GM10266 (cell line): ENCODE results near the gene FRRS1.

Experiments used
- DNase-seq: peaks from one replicate; pipeline ENCODE4 v3.0.0; 2012; ENCODE audit errors: extremely low spot score
- CTCF ChIP-seq: IDR thresholded peaks from 2 replicates; pipeline ENCODE4 v1.5.1; 2012; ENCODE audit warnings: mild to moderate bottlenecking, low read depth; ENCODE audit not compliant: control insufficient read depth, insufficient read depth; ENCODE audit errors: missing control alignments

The FRRS1 gene

GRCh38 chr1:99735852-99736251 lies 30.6 kb downstream of the FRRS1 start:
- DNase-seq, result no peak
- TF ChIP-seq CTCF, result no peak

- TF ChIP-seq CTCF, result no peak
- DNase-seq, result no peak
These were observed 35.1 kb downstream of the FRRS1 start for GRCh38 chr1:99731384-99731783.

- peak; percentile 6 for TF ChIP-seq CTCF
- DNase-seq, result no peak
These were observed 37.8 kb downstream of the FRRS1 start for GRCh38 chr1:99728494-99729235.

- no peak for TF ChIP-seq CTCF
- DNase-seq, result no peak
These were observed 38.8 kb downstream of the FRRS1 start for GRCh38 chr1:99727575-99728185.

GRCh38 chr1:99726818-99727217 lies 39.6 kb downstream of the FRRS1 start:
- no peak for DNase-seq
- TF ChIP-seq CTCF, result no peak

- no peak for TF ChIP-seq CTCF
- DNase-seq, result no peak
These were observed 40.0 kb downstream of the FRRS1 start for GRCh38 chr1:99726407-99726806.

- DNase-seq, result no peak
- TF ChIP-seq CTCF, result no peak
These were observed 40.4 kb downstream of the FRRS1 start for GRCh38 chr1:99725996-99726395.
